ENCODE measurements around the gene ITGA11. TPM values are rescaled to one million over a fixed set of nuclear protein-coding genes. Genes with fewer than 3 reads are reported as not detected.
A peak's percentile ranks its signal among the peaks of the same experiment; 100 is the strongest.

ITGA11 gene
- total RNA-seq, 4 donors from 2014 or later, result 3.3 to 15.8 (median 8.6) TPM

DNA sequence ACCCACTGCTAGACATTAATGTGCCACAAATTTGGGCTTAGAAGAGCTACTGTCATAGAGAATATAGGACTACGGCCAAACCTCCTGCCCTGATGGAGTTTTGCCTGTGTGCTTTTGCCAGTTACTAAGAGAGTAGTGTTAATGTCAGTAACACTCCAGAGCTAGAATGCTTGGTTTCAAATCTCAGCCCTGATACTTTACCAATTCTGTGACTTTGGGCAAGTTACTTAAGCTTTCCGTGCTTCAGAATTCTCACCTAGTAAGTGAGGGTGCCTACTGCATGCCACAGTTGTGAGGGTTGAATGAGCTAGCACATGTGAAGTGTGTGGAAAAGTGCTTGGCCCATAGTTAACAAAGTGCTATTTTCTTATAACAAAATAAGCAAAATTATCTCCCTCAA lies 10.9 kb upstream of the ITGA11 start:
- peaks cover 0 to 4% (median 0%) of the 10 kb centered on the region in 4 donors for H3K9me3 ChIP-seq
- H3K4me1 ChIP-seq, result peaks cover 0 to 6% (median 3%) of the 10 kb centered on the region in 4 donors
- H3K4me3 ChIP-seq, result no peak overlapping the region
- TF ChIP-seq EP300 (IDR thresholded peaks at IDR 0.05) (no peak), POLR2A (IDR thresholded peaks at IDR 0.05; ENCODE audit: low read depth) (no peak), POLR2AphosphoS5 (IDR thresholded peaks at IDR 0.05) (no peak), CTCF (IDR thresholded peaks at IDR 0.05) (no peak)
- no peaks in the 10 kb centered on the region for H3K36me3 ChIP-seq
- intact Hi-C loops (cut with DNase I), result no loop called here
- WGBS, result 79% methylated on average over 2 of the region's 2 CpGs
- no peak overlapping the region for H3K27ac ChIP-seq (replicated peaks in 1 of 4)
- H3K27me3 ChIP-seq, result peaks cover 0 to 27% (median 0%) of the 10 kb centered on the region in 4 donors
- DNase-seq (ENCODE audit: extremely low spot score), result peak; percentile 53

DNA sequence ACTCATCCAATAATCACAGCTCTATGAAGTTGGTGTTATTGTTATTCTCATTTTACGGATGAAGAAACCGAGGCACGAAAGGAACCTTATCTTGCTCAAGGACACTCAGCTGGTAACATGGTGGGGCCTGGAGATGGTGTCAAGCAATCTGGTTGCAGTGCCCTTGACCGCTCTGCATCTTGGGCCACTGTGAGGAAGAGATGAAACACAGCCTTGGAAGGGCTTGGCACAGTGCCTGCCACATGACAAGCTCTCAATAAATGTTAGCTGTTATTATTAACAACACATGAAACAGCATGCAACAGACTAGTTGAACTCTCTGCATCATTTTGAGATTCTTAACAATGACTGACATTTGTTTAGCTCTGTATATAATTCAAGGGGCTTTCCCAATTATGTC lies 10.1 kb upstream of the ITGA11 start:
- peak; percentile 91 for DNase-seq (ENCODE audit: extremely low spot score)
- WGBS, result 76% methylated on average over 4 of the region's 4 CpGs
- Histone ChIP-seq H3K9me3 (peaks cover 0 to 4% (median 0%) of the 10 kb centered on the region in 4 donors), H3K36me3 (no peaks in the 10 kb centered on the region), H3K4me1 (peaks cover 0 to 6% (median 3%) of the 10 kb centered on the region in 4 donors), H3K27ac (replicated peaks in 1 of 4) (peak overlapping the region in 1 of 4 donors; percentile 6), H3K4me3 (no peak overlapping the region), H3K27me3 (peaks cover 0 to 28% (median 0%) of the 10 kb centered on the region in 4 donors)
- TF ChIP-seq CTCF (IDR thresholded peaks at IDR 0.05) (no peak), POLR2A (IDR thresholded peaks at IDR 0.05; ENCODE audit: low read depth) (no peak), EP300 (IDR thresholded peaks at IDR 0.05) (no peak), POLR2AphosphoS5 (IDR thresholded peaks at IDR 0.05) (no peak)
- intact Hi-C loops (cut with DNase I), result no loop called here

DNA sequence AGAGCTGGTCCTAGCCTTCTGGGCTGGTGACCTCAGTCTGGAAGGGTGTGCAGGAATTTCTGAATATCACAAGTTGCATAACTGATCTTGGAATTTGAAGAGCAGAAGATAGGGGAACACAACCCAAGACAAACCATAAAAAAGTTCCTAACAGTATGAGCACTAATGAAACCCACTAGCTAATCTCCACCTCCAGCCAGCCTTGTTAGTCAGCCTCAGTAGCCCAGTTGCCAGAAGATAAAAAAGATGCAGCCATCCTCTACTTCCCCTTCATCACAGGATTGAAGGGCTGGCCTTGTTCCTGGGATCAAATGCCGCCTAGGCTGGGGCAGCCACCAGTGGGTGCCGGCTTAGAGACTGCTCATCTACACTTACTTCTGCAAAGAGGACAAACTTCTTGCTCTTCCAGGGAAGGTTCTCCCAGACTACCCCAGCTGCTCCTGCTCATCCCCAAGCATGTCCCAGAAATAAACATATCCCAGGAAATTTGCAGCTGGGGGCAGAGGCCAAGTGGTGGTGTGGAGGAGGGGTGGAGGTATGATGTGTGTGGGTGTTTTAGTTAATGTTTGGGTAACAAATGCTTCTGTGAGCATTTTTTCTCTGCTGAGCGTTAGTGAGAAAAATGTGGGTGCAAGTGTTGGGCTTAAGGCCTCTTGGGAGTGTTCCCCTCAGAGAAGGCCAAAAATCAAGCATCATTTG lies 9.2 kb upstream of the ITGA11 start:
- WGBS, result 53% methylated on average over 3 of the region's 3 CpGs
- Histone ChIP-seq H3K4me3 (no peak overlapping the region), H3K36me3 (no peaks in the 10 kb centered on the region), H3K27ac (replicated peaks in 1 of 4) (peak overlapping the region in 3 of 4 donors; percentile 0 to 40 (median 22)), H3K27me3 (peaks cover 0 to 35% (median 0%) of the 10 kb centered on the region in 4 donors), H3K9me3 (peaks cover 0 to 4% (median 0%) of the 10 kb centered on the region in 4 donors), H3K4me1 (peaks cover 0 to 6% (median 3%) of the 10 kb centered on the region in 4 donors)
- peak; percentile 90 for DNase-seq (ENCODE audit: extremely low spot score)
- no peak for TF ChIP-seq CTCF (IDR thresholded peaks at IDR 0.05)
- no peak for TF ChIP-seq POLR2A (IDR thresholded peaks at IDR 0.05; ENCODE audit: low read depth)
- no peak for TF ChIP-seq EP300 (IDR thresholded peaks at IDR 0.05)
- TF ChIP-seq POLR2AphosphoS5 (IDR thresholded peaks at IDR 0.05), result no peak
- intact Hi-C loops (cut with DNase I), result no loop called here

DNA sequence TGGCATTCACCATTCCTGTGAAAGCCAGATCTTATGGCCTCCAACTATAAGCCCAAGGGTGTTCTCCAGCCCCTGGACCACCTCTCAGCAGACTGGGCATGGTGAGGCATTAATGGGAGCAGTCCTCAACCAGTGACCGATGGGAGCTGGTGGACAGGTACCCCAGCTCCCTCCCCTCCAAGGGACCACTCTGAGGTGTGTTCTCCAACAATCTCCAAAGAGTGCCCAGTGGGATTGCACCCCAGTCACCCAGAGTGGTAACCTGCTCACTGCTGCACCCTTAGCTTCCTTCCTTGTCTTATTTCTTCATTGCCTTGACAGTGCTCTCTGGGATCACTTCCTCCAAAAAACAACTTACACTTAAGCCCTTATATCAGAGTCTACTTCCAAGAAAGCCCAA lies 8.2 kb upstream of the ITGA11 start:
- Histone ChIP-seq H3K36me3 (no peaks in the 10 kb centered on the region), H3K4me3 (no peak overlapping the region), H3K4me1 (peaks cover 0 to 6% (median 3%) of the 10 kb centered on the region in 4 donors), H3K9me3 (peaks cover 0 to 4% (median 0%) of the 10 kb centered on the region in 4 donors), H3K27me3 (peaks cover 0 to 42% (median 0%) of the 10 kb centered on the region in 4 donors), H3K27ac (replicated peaks in 1 of 4) (peak overlapping the region in 1 of 4 donors; percentile 6)
- peak; percentile 17 for DNase-seq (ENCODE audit: extremely low spot score)
- 100% methylated on average over 1 of the region's 1 CpG for WGBS
- TF ChIP-seq POLR2AphosphoS5 (IDR thresholded peaks at IDR 0.05) (no peak), POLR2A (IDR thresholded peaks at IDR 0.05; ENCODE audit: low read depth) (no peak), EP300 (IDR thresholded peaks at IDR 0.05) (no peak), CTCF (IDR thresholded peaks at IDR 0.05) (no peak)
- intact Hi-C loops (cut with DNase I), result no loop called here
